ENCODE data around the gene MTHFD1. TPM values are rescaled to one million over a fixed set of nuclear protein-coding genes. Genes with fewer than 3 reads are reported as not detected.
A peak's percentile ranks its signal among the peaks of the same experiment; 100 is the strongest.

Gene MTHFD1
- total RNA-seq, 3 donors from 2014 or later = 35.9 to 73.3 (median 37.3) TPM

GRCh38 chr14:64444140-64444539 is 56.0 kb downstream of the MTHFD1 start:
- DNase-seq (no peak), ATAC-seq (peak; percentile 27)
- no peaks in the 10 kb centered on the region for H3K9me3 ChIP-seq
- intact Hi-C loops (cut with DNase I, micrococcal nuclease) = no loop called here
- TF ChIP-seq, protein P1, sequence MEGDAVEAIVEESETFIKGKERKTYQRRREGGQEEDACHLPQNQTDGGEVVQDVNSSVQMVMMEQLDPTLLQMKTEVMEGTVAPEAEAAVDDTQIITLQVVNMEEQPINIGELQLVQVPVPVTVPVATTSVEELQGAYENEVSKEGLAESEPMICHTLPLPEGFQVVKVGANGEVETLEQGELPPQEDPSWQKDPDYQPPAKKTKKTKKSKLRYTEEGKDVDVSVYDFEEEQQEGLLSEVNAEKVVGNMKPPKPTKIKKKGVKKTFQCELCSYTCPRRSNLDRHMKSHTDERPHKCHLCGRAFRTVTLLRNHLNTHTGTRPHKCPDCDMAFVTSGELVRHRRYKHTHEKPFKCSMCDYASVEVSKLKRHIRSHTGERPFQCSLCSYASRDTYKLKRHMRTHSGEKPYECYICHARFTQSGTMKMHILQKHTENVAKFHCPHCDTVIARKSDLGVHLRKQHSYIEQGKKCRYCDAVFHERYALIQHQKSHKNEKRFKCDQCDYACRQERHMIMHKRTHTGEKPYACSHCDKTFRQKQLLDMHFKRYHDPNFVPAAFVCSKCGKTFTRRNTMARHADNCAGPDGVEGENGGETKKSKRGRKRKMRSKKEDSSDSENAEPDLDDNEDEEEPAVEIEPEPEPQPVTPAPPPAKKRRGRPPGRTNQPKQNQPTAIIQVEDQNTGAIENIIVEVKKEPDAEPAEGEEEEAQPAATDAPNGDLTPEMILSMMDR (IDR thresholded peaks at IDR 0.05) = no peak
- H3K4me1 ChIP-seq (ENCODE audit: low read depth) = peaks cover 1% of the 10 kb centered on the region
- H3K4me3 ChIP-seq = no peak overlapping the region
- H3K36me3 ChIP-seq (ENCODE audit: low read depth) = no peaks in the 10 kb centered on the region

- Histone ChIP-seq H3K36me3 (ENCODE audit: low read depth) (no peaks in the 10 kb centered on the region), H3K4me1 (ENCODE audit: low read depth) (no peaks in the 10 kb centered on the region), H3K9me3 (no peaks in the 10 kb centered on the region), H3K4me3 (no peak overlapping the region)
- TF ChIP-seq, protein P1 (IDR thresholded peaks at IDR 0.05) = no peak
- peak; percentile 78 for ATAC-seq
- intact Hi-C loops (cut with DNase I, micrococcal nuclease) = no loop called here
- peak in 1 of 3 donors; percentile 41 for DNase-seq
These were observed 57.1 kb downstream of the MTHFD1 start for GRCh38 chr14:64444984-64445845.

DNA sequence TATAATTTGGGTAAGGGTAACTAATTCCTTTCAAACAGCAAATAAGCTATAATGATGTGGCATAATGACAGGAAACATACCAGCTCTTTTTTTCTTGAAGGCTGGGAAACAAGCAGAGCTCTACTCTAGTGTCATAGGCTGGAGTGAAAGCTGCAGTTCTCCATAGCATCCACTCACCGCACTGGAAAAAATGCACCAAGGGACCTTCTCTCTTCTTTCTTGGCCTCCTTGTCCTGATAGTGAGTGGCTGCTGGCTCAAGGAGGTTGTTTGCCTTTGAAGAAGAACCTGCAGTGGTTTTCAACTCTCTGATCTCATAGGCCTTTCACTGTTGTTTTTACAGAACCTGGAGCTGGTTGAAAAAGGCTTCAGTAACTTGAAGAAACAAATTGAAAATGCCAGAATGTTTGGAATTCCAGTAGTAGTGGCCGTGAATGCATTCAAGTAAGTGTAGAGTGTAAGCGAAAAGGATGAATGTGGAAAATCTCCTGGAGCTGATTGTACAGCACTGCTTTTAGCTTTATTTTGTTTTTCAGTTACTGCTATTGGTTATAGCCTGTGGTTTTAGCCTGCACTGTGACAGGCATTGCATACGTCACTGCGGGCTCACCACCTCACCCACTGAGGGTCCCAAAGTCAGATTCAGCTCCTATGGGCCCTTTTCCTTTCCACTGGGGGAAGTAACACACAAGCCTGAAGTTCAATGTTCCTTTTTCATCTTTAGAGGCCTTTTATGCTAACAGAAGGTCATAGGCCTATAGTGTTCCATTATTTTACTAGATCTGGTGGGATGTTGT is 59.9 kb downstream of the MTHFD1 start:
- TF ChIP-seq, protein P1 (IDR thresholded peaks at IDR 0.05) = no peak
- Histone ChIP-seq H3K36me3 (ENCODE audit: low read depth) (no peaks in the 10 kb centered on the region), H3K4me1 (ENCODE audit: low read depth) (no peaks in the 10 kb centered on the region), H3K4me3 (no peak overlapping the region), H3K9me3 (no peaks in the 10 kb centered on the region)
- intact Hi-C loops (cut with DNase I, micrococcal nuclease) = no loop called here
- no peak for DNase-seq
- peak; percentile 32 for ATAC-seq

GRCh38 chr14:64450255-64450654 is 62.1 kb downstream of the MTHFD1 start:
- no peak for DNase-seq
- ATAC-seq = peak; percentile 43
- H3K4me1 ChIP-seq (ENCODE audit: low read depth) = no peaks in the 10 kb centered on the region
- H3K36me3 ChIP-seq (ENCODE audit: low read depth) = no peaks in the 10 kb centered on the region
- intact Hi-C loops (cut with DNase I, micrococcal nuclease) = no loop called here
- TF ChIP-seq, protein P1 (IDR thresholded peaks at IDR 0.05) = no peak
- H3K9me3 ChIP-seq = no peaks in the 10 kb centered on the region
- no peak overlapping the region for H3K4me3 ChIP-seq

DNA sequence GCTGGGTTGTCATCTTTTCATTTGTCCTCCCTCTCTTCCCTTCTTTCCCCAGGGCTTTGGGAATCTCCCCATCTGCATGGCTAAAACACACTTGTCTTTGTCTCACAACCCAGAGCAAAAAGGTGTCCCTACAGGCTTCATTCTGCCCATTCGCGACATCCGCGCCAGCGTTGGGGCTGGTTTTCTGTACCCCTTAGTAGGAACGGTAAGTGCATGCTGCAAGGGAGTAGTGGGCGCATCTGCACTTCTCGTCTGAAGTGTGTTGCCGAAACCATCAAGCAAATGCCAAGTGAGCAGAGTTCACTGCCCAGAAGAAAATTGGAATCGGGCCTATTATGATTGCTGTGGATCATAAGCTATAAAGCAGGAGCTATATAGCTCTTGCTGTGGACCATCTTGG is 66.5 kb downstream of the MTHFD1 start:
- intact Hi-C loops (cut with DNase I, micrococcal nuclease) = no loop called here
- H3K4me1 ChIP-seq (ENCODE audit: low read depth) = no peaks in the 10 kb centered on the region
- no peak overlapping the region for H3K4me3 ChIP-seq
- no peaks in the 10 kb centered on the region for H3K36me3 ChIP-seq (ENCODE audit: low read depth)
- ATAC-seq (no peak), DNase-seq (no peak)
- H3K9me3 ChIP-seq = no peaks in the 10 kb centered on the region
- TF ChIP-seq, protein P1 (IDR thresholded peaks at IDR 0.05) = no peak
